NCI-H82 treated with DMSO at 0.1 percent for 48 hours (cell line): Measurements from ENCODE around the gene SIDT2.
"Not testable (repeated sequence)": the region's sequence is repeated elsewhere in the genome, so short reads cannot be mapped to it uniquely, and the experiment has no call there.

Experiments used
- DNase-seq: peaks from one replicate; lab custom pipeline; 2025; ENCODE audit not compliant: unreplicated experiment; lab: John Stamatoyannopoulos, UW

SIDT2 gene

GRCh38 chr11:117202386-117203068 lies 24.0 kb downstream of the SIDT2 start:
- DNase-seq: no peak

GRCh38 chr11:117203069-117203407 lies 24.5 kb downstream of the SIDT2 start:
- DNase-seq: no peak

GRCh38 chr11:117204283-117205080 lies 25.9 kb downstream of the SIDT2 start:
- DNase-seq: no peak

- no peak for DNase-seq
Observed at GRCh38 chr11:117205211-117205818, 26.8 kb downstream of the SIDT2 start.

- DNase-seq: not testable (repeated sequence)
Observed at GRCh38 chr11:117206111-117206510, 27.6 kb downstream of the SIDT2 start.

GRCh38 chr11:117206859-117207258 lies 28.3 kb downstream of the SIDT2 start:
- DNase-seq: not testable (repeated sequence)

GRCh38 chr11:117207481-117207880 lies 28.9 kb downstream of the SIDT2 start:
- DNase-seq: not testable (repeated sequence)

GRCh38 chr11:117208710-117209109 lies 30.2 kb downstream of the SIDT2 start:
- not testable (repeated sequence) for DNase-seq

- not testable (repeated sequence) for DNase-seq
Observed at GRCh38 chr11:117209351-117210125, 31.0 kb downstream of the SIDT2 start.

- no peak for DNase-seq
Observed at GRCh38 chr11:117210620-117211019, 32.1 kb downstream of the SIDT2 start.

GRCh38 chr11:117212697-117213355 lies 34.3 kb downstream of the SIDT2 start:
- DNase-seq: no peak

GRCh38 chr11:117214404-117215110 lies 36.0 kb downstream of the SIDT2 start:
- DNase-seq: no peak

- DNase-seq: no peak
Observed at GRCh38 chr11:117217141-117218084, 38.9 kb downstream of the SIDT2 start.

GRCh38 chr11:117218133-117218915 lies 39.8 kb downstream of the SIDT2 start:
- DNase-seq: no peak

GRCh38 chr11:117219001-117219400 lies 40.5 kb downstream of the SIDT2 start:
- no peak for DNase-seq

GRCh38 chr11:117219455-117219854 lies 40.9 kb downstream of the SIDT2 start:
- DNase-seq: no peak

- no peak for DNase-seq
Observed at GRCh38 chr11:117219995-117220394, 41.5 kb downstream of the SIDT2 start.

GRCh38 chr11:117220568-117220967 lies 42.0 kb downstream of the SIDT2 start:
- DNase-seq: no peak
